Liver (tissue), 9 donors: ENCODE results near the gene ANKRD31. TPM values are rescaled to one million over a fixed set of nuclear protein-coding genes. Genes with fewer than 3 reads are reported as not detected.

Experiments used
- DNase-seq: peaks from one replicate; pipeline ENCODE4 v3.0.0-alpha.2; 2017; ENCODE audit warnings: low spot score
- H3K27ac ChIP-seq, 2 donors: one replicate each; pipeline ENCODE4 v1.7.0; 2013; ENCODE audit warnings: inconsistent platforms in 2 of 2, low read length in 2 of 2, control low read depth in 1 of 2, low read depth in 1 of 2, mild to moderate bottlenecking in 1 of 2
- H3K27me3 ChIP-seq, 4 donors: one replicate each; pipeline versions ENCODE4 v1.6.1 to v1.7.0; 2013; ENCODE audit warnings: low read length in 3 of 4, inconsistent platforms in 1 of 4, mild to moderate bottlenecking in 1 of 4, moderate library complexity in 1 of 4; ENCODE audit not compliant: control insufficient read depth in 4 of 4, insufficient read depth in 4 of 4
- H3K36me3 ChIP-seq, 4 donors: one replicate each; pipeline versions ENCODE4 v1.6.1 to v1.7.0; 2013; ENCODE audit warnings: low read length in 3 of 4, mild to moderate bottlenecking in 3 of 4, low read depth in 1 of 4, moderate library complexity in 1 of 4; ENCODE audit not compliant: control insufficient read depth in 4 of 4, insufficient read depth in 3 of 4
- H3K4me1 ChIP-seq, 4 donors: one replicate each; pipeline versions ENCODE4 v1.6.1 to v1.7.0; 2013; ENCODE audit warnings: low read length in 3 of 4, mild to moderate bottlenecking in 3 of 4, moderate library complexity in 1 of 4; ENCODE audit not compliant: control insufficient read depth in 4 of 4, insufficient read depth in 4 of 4
- H3K4me3 ChIP-seq, 3 donors: one replicate each; pipeline versions ENCODE4 v1.6.1 to v1.7.0; 2013; ENCODE audit warnings: low read length in 3 of 3, control low read depth in 1 of 3, low read depth in 1 of 3, mild to moderate bottlenecking in 1 of 3
- H3K9ac ChIP-seq, 2 donors: one replicate each; pipeline ENCODE4 v1.7.0; 2013; ENCODE audit warnings: low read length in 2 of 2, mild to moderate bottlenecking in 2 of 2, moderate library complexity in 2 of 2, control low read depth in 1 of 2, low read depth in 1 of 2
- H3K9me3 ChIP-seq, 4 donors: one replicate each; pipeline versions ENCODE4 v1.6.1 to v1.7.0; 2013; ENCODE audit warnings: low read length in 3 of 4; ENCODE audit not compliant: control insufficient read depth in 4 of 4
- EGR1 ChIP-seq, 2 donors: IDR thresholded peaks; 2 replicates each; pipeline ENCODE4 v1.6.1; 2016 to 2018; ENCODE audit warnings: antibody characterized with exemption in 2 of 2, low read depth in 2 of 2
- FOXA1 ChIP-seq: IDR thresholded peaks from 2 replicates; pipeline ENCODE4 v1.6.1; 2016; ENCODE audit warnings: antibody characterized with exemption
- FOXA2 ChIP-seq: IDR thresholded peaks from 2 replicates; pipeline ENCODE4 v1.6.1; 2016; ENCODE audit warnings: antibody characterized with exemption
- GABPA ChIP-seq, 2 donors: IDR thresholded peaks in 1 of 2; conservative IDR thresholded peaks in 1 of 2; 2 replicates each; pipeline ENCODE4 v1.6.1; 2016; ENCODE audit warnings: antibody characterized with exemption in 2 of 2, mild to moderate bottlenecking in 1 of 2, moderate library complexity in 1 of 2
- HNF4A ChIP-seq, 2 donors: conservative IDR thresholded peaks; 2 replicates each; pipeline ENCODE4 v1.6.1; 2016; ENCODE audit warnings: antibody characterized with exemption in 2 of 2, mild to moderate bottlenecking in 2 of 2
- HNF4G ChIP-seq: IDR thresholded peaks from 2 replicates; pipeline ENCODE4 v1.6.1; 2016; ENCODE audit warnings: antibody characterized with exemption
- JUND ChIP-seq, 2 donors: IDR thresholded peaks; 2 replicates each; pipeline ENCODE4 v1.6.1; 2016; ENCODE audit warnings: antibody characterized with exemption in 2 of 2
- NR2F2 ChIP-seq: IDR thresholded peaks from 2 replicates; pipeline ENCODE4 v1.6.1; 2016; ENCODE audit warnings: antibody characterized with exemption
- RAD21 ChIP-seq, 2 donors: IDR thresholded peaks; 2 replicates each; pipeline ENCODE4 v1.6.1; 2016; ENCODE audit warnings: antibody characterized with exemption in 2 of 2, mild to moderate bottlenecking in 2 of 2
- RXRA ChIP-seq, 2 donors: IDR thresholded peaks; 2 replicates each; pipeline ENCODE4 v1.6.1; 2017 to 2018; ENCODE audit warnings: antibody characterized with exemption in 2 of 2, mild to moderate bottlenecking in 1 of 2
- SP1 ChIP-seq: IDR thresholded peaks from 2 replicates; pipeline ENCODE4 v1.6.1; 2018; ENCODE audit warnings: antibody characterized with exemption, mild to moderate bottlenecking
- TAF1 ChIP-seq: conservative IDR thresholded peaks from 2 replicates; pipeline ENCODE4 v1.6.1; 2016; ENCODE audit warnings: antibody characterized with exemption, mild to moderate bottlenecking
- YY1 ChIP-seq: IDR thresholded peaks from 2 replicates; pipeline ENCODE4 v1.6.1; 2016; ENCODE audit warnings: antibody characterized with exemption, mild to moderate bottlenecking
- WGBS: extraction: QIAGEN DNeasy Blood & Tissue Kit; methylation state at CpG from one replicate; pipeline ENCODE4 v1.1.7; 2013; 5-methylcytosine and 5-hydroxymethylcytosine counted together
- polyA plus RNA-seq, 2 donors: library from polyadenylated mRNA; stranded (reverse) in 1 of 2; unstranded in 1 of 2; fragments of 200-250 nt in 1 of 2; fragments of >200 nt in 1 of 2; fragmentation: Nextera tagmentation in 1 of 2; extraction: Ambion mirVana in 1 of 2; gene quantifications; one replicate each; pipeline versions ENCODE4 v1.2.1 to v1.2.3, GENCODE V29; 2013 to 2015
- total RNA-seq, 2 donors: library from RNA; depleted of rRNA; stranded (reverse); fragments of >200 nt; gene quantifications; one replicate each; pipeline ENCODE4 v1.2.3, GENCODE V29; 2014
- TF ChIP-seq, protein P1 (sequence below): IDR thresholded peaks from 2 replicates; pipeline ENCODE4 v1.6.1; 2016; ENCODE audit warnings: antibody characterized with exemption
- TF ChIP-seq, protein P2 (sequence below): IDR thresholded peaks from 2 replicates; pipeline ENCODE4 v1.6.1; 2016; ENCODE audit warnings: antibody characterized with exemption, mild to moderate bottlenecking
- TF ChIP-seq, protein P3 (sequence below): IDR thresholded peaks from 2 replicates; pipeline ENCODE4 v1.6.1; 2016; ENCODE audit warnings: antibody characterized with exemption
- TF ChIP-seq, protein P4 (sequence below): IDR thresholded peaks from 2 replicates; pipeline ENCODE4 v1.6.1; 2016; ENCODE audit warnings: antibody characterized with exemption
- TF ChIP-seq, protein P5 (sequence below): fragments of 150-350 bp; IDR thresholded peaks from 2 replicates; pipeline ENCODE4 v1.5.1; 2017; ENCODE audit warnings: improper control_type of control experiment, low read depth, low read length; ENCODE audit not compliant: missing input control
- donor health status: healthy.
- donor health status: healthy.
- donor health status: healthy.
- donor health status: healthy.
- donor health status: healthy.

ANKRD31 gene
- total and polyA plus RNA-seq, 4 donors, result 0.03 to 0.08 (median 0.04) TPM

DNA sequence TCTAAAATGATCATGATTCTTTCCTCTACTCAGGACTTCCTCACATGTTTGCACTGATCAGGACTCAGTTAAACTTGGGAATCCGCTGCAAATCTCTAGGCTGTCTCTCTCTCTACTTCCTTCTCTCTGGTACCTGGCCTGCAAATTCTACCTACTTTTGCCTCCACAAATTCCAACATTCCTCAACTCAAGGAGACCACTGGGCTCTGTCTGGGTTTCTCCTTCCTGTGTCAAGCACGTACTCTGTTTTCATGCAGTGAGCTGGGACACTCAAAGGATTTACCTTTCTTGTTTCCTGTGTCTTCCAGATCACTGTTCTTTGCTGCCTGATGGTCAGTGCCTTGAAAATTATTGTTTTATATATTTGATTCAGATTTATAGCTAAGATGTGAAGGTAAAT lies 45.9 kb upstream of the ANKRD31 start:
- no peak overlapping the region for H3K27ac ChIP-seq
- H3K36me3 ChIP-seq, result no peaks in the 10 kb centered on the region
- no peaks in the 10 kb centered on the region for H3K4me1 ChIP-seq
- 92% methylated on average over 2 of the region's 2 CpGs for WGBS
- no peak for DNase-seq
- H3K9me3 ChIP-seq, result no peaks in the 10 kb centered on the region
- no peak for TF ChIP-seq GABPA (IDR thresholded peaks at IDR 0.05 in 1 of 2, conservative IDR thresholded peaks at IDR 0.05 in 1 of 2)
- no peak for TF ChIP-seq EGR1 (IDR thresholded peaks at IDR 0.05; ENCODE audit: low read depth in 2 of 2)
- no peak for TF ChIP-seq RAD21 (IDR thresholded peaks at IDR 0.05)
- TF ChIP-seq, protein P1, sequence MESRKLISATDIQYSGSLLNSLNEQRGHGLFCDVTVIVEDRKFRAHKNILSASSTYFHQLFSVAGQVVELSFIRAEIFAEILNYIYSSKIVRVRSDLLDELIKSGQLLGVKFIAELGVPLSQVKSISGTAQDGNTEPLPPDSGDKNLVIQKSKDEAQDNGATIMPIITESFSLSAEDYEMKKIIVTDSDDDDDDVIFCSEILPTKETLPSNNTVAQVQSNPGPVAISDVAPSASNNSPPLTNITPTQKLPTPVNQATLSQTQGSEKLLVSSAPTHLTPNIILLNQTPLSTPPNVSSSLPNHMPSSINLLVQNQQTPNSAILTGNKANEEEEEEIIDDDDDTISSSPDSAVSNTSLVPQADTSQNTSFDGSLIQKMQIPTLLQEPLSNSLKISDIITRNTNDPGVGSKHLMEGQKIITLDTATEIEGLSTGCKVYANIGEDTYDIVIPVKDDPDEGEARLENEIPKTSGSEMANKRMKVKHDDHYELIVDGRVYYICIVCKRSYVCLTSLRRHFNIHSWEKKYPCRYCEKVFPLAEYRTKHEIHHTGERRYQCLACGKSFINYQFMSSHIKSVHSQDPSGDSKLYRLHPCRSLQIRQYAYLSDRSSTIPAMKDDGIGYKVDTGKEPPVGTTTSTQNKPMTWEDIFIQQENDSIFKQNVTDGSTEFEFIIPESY, result no peak
- no peak for TF ChIP-seq NR2F2
- TF ChIP-seq SP1, result no peak
- TF ChIP-seq, protein P2, sequence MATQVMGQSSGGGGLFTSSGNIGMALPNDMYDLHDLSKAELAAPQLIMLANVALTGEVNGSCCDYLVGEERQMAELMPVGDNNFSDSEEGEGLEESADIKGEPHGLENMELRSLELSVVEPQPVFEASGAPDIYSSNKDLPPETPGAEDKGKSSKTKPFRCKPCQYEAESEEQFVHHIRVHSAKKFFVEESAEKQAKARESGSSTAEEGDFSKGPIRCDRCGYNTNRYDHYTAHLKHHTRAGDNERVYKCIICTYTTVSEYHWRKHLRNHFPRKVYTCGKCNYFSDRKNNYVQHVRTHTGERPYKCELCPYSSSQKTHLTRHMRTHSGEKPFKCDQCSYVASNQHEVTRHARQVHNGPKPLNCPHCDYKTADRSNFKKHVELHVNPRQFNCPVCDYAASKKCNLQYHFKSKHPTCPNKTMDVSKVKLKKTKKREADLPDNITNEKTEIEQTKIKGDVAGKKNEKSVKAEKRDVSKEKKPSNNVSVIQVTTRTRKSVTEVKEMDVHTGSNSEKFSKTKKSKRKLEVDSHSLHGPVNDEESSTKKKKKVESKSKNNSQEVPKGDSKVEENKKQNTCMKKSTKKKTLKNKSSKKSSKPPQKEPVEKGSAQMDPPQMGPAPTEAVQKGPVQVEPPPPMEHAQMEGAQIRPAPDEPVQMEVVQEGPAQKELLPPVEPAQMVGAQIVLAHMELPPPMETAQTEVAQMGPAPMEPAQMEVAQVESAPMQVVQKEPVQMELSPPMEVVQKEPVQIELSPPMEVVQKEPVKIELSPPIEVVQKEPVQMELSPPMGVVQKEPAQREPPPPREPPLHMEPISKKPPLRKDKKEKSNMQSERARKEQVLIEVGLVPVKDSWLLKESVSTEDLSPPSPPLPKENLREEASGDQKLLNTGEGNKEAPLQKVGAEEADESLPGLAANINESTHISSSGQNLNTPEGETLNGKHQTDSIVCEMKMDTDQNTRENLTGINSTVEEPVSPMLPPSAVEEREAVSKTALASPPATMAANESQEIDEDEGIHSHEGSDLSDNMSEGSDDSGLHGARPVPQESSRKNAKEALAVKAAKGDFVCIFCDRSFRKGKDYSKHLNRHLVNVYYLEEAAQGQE, result no peak
- TF ChIP-seq HNF4A (conservative IDR thresholded peaks at IDR 0.05), result no peak
- TF ChIP-seq FOXA1, result no peak
- TF ChIP-seq, protein P3, sequence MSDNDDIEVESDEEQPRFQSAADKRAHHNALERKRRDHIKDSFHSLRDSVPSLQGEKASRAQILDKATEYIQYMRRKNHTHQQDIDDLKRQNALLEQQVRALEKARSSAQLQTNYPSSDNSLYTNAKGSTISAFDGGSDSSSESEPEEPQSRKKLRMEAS, result no peak
- no peak for TF ChIP-seq TAF1
- TF ChIP-seq, protein P4, sequence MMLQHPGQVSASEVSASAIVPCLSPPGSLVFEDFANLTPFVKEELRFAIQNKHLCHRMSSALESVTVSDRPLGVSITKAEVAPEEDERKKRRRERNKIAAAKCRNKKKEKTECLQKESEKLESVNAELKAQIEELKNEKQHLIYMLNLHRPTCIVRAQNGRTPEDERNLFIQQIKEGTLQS, result no peak
- no peak for TF ChIP-seq YY1
- TF ChIP-seq RXRA (IDR thresholded peaks at IDR 0.05), result no peak
- TF ChIP-seq JUND (IDR thresholded peaks at IDR 0.05), result no peak
- no peaks in the 10 kb centered on the region for H3K27me3 ChIP-seq
- H3K9ac ChIP-seq, result no peak overlapping the region
- no peak overlapping the region for H3K4me3 ChIP-seq

DNA sequence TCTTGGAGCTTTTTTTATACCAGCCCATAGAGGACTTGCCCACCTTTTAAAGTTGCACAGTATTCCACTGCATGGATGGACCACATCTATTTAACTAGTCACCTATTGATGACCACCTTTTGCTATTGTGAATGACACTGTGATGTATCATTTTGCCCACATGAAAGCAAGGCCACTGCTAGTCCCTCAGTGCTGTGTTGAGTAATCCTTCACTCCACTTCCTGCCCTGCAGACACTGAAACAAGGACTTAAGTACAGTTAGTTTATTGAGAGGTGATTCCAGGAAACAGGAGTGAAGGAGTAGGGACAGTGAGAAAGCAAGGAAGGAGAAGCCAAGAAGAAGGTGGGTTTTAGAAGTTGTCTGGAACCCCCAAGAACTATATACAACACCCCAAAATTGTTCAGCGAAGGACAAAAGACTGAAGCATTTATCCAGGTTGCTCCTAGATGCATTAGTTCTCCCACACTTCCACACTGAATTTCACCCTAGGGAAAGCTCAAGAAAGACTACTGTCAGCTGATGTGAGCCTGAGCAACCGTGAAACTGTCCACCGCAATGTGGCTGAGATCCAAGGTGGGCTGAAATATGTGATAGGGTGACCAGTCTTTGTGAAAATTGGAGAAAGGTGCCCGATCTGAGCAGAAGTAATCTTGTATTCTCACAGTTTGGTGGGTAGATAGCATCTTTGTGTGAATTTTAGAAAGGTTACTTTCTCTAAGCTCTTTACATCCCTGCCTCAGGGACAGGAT lies 45.2 kb upstream of the ANKRD31 start:
- 91% methylated on average over 4 of the region's 4 CpGs for WGBS
- Histone ChIP-seq H3K4me3 (no peak overlapping the region), H3K9me3 (no peaks in the 10 kb centered on the region), H3K4me1 (no peaks in the 10 kb centered on the region), H3K27ac (no peak overlapping the region), H3K27me3 (no peaks in the 10 kb centered on the region), H3K9ac (no peak overlapping the region), H3K36me3 (no peaks in the 10 kb centered on the region)
- no peak for DNase-seq
- TF ChIP-seq JUND (IDR thresholded peaks at IDR 0.05) (no peak), RXRA (IDR thresholded peaks at IDR 0.05) (no peak), HNF4G (no peak), YY1 (no peak), RAD21 (IDR thresholded peaks at IDR 0.05) (no peak), TAF1 (no peak), NR2F2 (no peak), HNF4A (conservative IDR thresholded peaks at IDR 0.05) (no peak), FOXA2 (no peak), SP1 (no peak)
- TF ChIP-seq, protein P5, sequence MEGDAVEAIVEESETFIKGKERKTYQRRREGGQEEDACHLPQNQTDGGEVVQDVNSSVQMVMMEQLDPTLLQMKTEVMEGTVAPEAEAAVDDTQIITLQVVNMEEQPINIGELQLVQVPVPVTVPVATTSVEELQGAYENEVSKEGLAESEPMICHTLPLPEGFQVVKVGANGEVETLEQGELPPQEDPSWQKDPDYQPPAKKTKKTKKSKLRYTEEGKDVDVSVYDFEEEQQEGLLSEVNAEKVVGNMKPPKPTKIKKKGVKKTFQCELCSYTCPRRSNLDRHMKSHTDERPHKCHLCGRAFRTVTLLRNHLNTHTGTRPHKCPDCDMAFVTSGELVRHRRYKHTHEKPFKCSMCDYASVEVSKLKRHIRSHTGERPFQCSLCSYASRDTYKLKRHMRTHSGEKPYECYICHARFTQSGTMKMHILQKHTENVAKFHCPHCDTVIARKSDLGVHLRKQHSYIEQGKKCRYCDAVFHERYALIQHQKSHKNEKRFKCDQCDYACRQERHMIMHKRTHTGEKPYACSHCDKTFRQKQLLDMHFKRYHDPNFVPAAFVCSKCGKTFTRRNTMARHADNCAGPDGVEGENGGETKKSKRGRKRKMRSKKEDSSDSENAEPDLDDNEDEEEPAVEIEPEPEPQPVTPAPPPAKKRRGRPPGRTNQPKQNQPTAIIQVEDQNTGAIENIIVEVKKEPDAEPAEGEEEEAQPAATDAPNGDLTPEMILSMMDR, result no peak
- TF ChIP-seq, protein P1, result no peak
- TF ChIP-seq, protein P2, result no peak
